HG03095 (cell line): ENCODE data around the gene CLDN20.

ENCODE experiments used
- ATAC-seq: cut with Tn5 transposase; IDR thresholded peaks from one replicate; pipeline ENCODE4 v1.9.1; 2021; ENCODE audit warnings: moderate library complexity; ENCODE audit not compliant: unreplicated experiment

The CLDN20 gene

GRCh38 chr6:155244434-155244833, 19.4 kb upstream of the CLDN20 start:
- no peak for ATAC-seq

- no peak for ATAC-seq
These were observed 18.6 kb upstream of the CLDN20 start for GRCh38 chr6:155245193-155245592.

GRCh38 chr6:155245831-155246230, 18.0 kb upstream of the CLDN20 start:
- no peak for ATAC-seq

GRCh38 chr6:155246825-155247224, 17.0 kb upstream of the CLDN20 start:
- ATAC-seq, result no peak

- ATAC-seq, result no peak
These were observed 16.2 kb upstream of the CLDN20 start for GRCh38 chr6:155247618-155248007.

- ATAC-seq, result peak; percentile 70
These were observed 15.5 kb upstream of the CLDN20 start for GRCh38 chr6:155248008-155249001.

GRCh38 chr6:155250701-155251381, 13.0 kb upstream of the CLDN20 start:
- ATAC-seq, result no peak

- ATAC-seq, result no peak
These were observed 11.2 kb upstream of the CLDN20 start for GRCh38 chr6:155252581-155252980.

GRCh38 chr6:155253337-155253736, 10.5 kb upstream of the CLDN20 start:
- ATAC-seq, result no peak

- no peak for ATAC-seq
These were observed 9.7 kb upstream of the CLDN20 start for GRCh38 chr6:155254139-155254538.

GRCh38 chr6:155256122-155256795, 7.6 kb upstream of the CLDN20 start:
- ATAC-seq, result no peak

- ATAC-seq, result no peak
These were observed 6.0 kb upstream of the CLDN20 start for GRCh38 chr6:155257796-155258195.

- no peak for ATAC-seq
These were observed 4.6 kb upstream of the CLDN20 start for GRCh38 chr6:155259204-155259603.

- no peak for ATAC-seq
These were observed 3.9 kb upstream of the CLDN20 start for GRCh38 chr6:155259897-155260296.

GRCh38 chr6:155260686-155261085, 3.1 kb upstream of the CLDN20 start:
- ATAC-seq, result peak; percentile 64

- peak; percentile 47 for ATAC-seq
These were observed 2.5 kb upstream of the CLDN20 start for GRCh38 chr6:155261111-155261900.

- ATAC-seq, result no peak
These were observed 1.2 kb upstream of the CLDN20 start for GRCh38 chr6:155262655-155263054.

- ATAC-seq, result no peak
These were observed 994 bp downstream of the CLDN20 start for GRCh38 chr6:155264693-155265320.

- ATAC-seq, result no peak
These were observed 2.2 kb downstream of the CLDN20 start for GRCh38 chr6:155265843-155266535.

GRCh38 chr6:155267411-155267810, 3.6 kb downstream of the CLDN20 start:
- ATAC-seq, result no peak
